ENCODE data around the gene CDC42BPB.

- TF ChIP-seq ATF6 (CRISPR knock-in tag; IDR thresholded peaks at IDR 0.05) (no peak), CTCF (IDR thresholded peaks at IDR 0.05) (no peak), ZNF317 (CRISPR knock-in tag; IDR thresholded peaks at IDR 0.05; ENCODE audit: borderline replicate concordance, low read depth) (no peak), CBFB (CRISPR knock-in tag; IDR thresholded peaks at IDR 0.05; ENCODE audit: low read depth) (no peak), ESRRA (CRISPR knock-in tag; IDR thresholded peaks at IDR 0.05; ENCODE audit: borderline replicate concordance) (no peak), JUN (CRISPR knock-in tag; IDR thresholded peaks at IDR 0.05) (no peak), GABPB1 (CRISPR knock-in tag; IDR thresholded peaks at IDR 0.05) (no peak), ZNF425 (CRISPR knock-in tag; conservative IDR thresholded peaks at IDR 0.05) (no peak), ZBTB21 (CRISPR knock-in tag; IDR thresholded peaks at IDR 0.05; ENCODE audit: borderline replicate concordance) (no peak), TEAD4 (CRISPR knock-in tag; IDR thresholded peaks at IDR 0.05) (no peak), ZNF512 (CRISPR knock-in tag; IDR thresholded peaks at IDR 0.05; ENCODE audit: borderline replicate concordance) (no peak), USF2 (CRISPR knock-in tag; IDR thresholded peaks at IDR 0.05) (no peak), AFF4 (CRISPR knock-in tag; IDR thresholded peaks at IDR 0.05; ENCODE audit: borderline replicate concordance) (no peak), ZNF263 (CRISPR knock-in tag; IDR thresholded peaks at IDR 0.05; ENCODE audit: low read depth) (no peak)
Measured at GRCh38 chr14:102951034-102951433, 106.3 kb downstream of the CDC42BPB start.

Measured in WTC11 (cell line).